ENCODE measurements around the gene UMODL1.

The UMODL1 gene

DNA sequence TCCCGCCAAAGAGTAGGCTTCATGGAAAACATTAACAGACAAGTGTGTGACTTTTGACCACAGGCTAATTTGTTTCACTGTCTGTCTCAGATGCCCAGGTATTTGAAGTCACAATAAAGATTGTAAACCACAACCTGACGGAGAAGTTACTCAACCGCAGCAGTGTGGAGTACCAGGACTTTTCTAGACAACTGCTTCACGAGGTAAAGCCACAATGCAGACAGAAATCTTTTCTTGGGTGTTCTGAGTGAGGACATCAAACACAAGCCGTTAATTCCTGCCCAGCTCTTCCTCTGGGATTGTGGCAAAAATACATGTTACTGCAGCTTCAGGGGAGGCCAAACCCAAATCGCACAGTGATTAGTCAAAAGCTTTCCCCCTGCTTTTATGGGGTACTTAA, 31.0 kb downstream of the UMODL1 start:
- no peak overlapping the region for H3K4me3 ChIP-seq (replicated peaks; ENCODE audit: low read depth, low read length)
- DNase-seq (ENCODE audit: extremely low read depth, low read depth), result no peak
- TF ChIP-seq, protein P1, sequence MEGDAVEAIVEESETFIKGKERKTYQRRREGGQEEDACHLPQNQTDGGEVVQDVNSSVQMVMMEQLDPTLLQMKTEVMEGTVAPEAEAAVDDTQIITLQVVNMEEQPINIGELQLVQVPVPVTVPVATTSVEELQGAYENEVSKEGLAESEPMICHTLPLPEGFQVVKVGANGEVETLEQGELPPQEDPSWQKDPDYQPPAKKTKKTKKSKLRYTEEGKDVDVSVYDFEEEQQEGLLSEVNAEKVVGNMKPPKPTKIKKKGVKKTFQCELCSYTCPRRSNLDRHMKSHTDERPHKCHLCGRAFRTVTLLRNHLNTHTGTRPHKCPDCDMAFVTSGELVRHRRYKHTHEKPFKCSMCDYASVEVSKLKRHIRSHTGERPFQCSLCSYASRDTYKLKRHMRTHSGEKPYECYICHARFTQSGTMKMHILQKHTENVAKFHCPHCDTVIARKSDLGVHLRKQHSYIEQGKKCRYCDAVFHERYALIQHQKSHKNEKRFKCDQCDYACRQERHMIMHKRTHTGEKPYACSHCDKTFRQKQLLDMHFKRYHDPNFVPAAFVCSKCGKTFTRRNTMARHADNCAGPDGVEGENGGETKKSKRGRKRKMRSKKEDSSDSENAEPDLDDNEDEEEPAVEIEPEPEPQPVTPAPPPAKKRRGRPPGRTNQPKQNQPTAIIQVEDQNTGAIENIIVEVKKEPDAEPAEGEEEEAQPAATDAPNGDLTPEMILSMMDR (IDR thresholded peaks at IDR 0.05; ENCODE audit: low read depth, low read length, missing control alignments), result no peak

DNA sequence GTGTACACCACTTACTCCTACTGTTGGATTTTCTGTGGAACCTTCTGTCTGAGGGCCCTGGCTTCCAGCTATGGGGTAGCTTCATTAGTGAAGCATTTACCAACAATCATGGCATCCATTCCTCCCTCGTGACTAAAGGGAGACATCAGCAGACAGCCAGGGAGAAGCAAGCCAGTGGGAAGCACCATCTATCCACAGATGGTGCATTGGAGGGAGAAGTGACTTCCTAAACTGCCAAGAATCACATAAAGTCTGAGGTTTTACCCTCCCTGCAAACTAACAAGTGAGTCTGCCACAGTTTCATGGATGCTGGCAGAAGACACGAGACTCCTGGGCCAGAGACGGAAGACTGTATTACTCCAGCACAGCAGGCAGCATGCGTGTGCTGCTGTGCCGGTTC, 31.4 kb downstream of the UMODL1 start:
- no peak for DNase-seq (ENCODE audit: extremely low read depth, low read depth)
- TF ChIP-seq, protein P1 (IDR thresholded peaks at IDR 0.05; ENCODE audit: low read depth, low read length, missing control alignments), result no peak
- H3K4me3 ChIP-seq (replicated peaks; ENCODE audit: low read depth, low read length), result no peak overlapping the region

DNA sequence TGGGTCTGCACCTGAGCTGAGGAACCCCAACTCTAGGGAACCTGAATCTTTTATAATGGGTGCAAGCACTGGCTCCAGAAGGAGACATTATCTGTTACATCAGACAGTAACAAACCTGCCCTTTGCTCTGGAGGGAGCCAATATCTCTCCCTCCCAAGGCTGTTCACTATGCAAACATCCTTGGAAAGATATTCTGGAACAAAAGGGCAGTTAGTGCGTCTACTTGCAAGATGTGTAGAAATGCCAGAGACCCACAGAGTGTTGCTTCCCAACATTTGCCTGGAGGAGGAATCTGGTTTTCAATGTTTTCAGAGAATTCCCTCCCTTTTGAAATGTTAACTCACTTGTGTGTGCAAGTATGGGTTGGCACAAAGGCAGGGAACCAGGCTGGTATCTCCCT, 31.9 kb downstream of the UMODL1 start:
- DNase-seq (ENCODE audit: extremely low read depth, low read depth), result no peak
- TF ChIP-seq, protein P1 (IDR thresholded peaks at IDR 0.05; ENCODE audit: low read depth, low read length, missing control alignments), result no peak
- H3K4me3 ChIP-seq (replicated peaks; ENCODE audit: low read depth, low read length), result no peak overlapping the region

DNA sequence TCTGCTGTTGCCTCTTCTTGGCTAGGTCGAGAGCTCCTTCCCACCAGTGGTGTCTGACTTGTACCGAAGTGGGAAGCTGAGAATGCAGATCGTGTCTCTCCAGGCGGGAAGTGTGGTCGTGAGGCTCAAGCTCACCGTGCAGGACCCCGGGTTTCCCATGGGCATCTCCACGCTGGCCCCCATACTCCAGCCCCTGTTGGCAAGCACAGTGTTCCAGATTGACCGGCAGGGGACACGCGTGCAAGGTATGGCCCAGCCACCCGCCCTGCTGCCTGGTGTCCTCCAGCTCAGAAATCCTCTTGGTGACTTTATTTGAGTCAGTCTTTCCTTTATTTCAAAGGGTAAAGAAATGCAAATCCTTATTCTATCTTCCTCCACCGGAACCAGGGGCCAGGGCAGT, 32.7 kb downstream of the UMODL1 start:
- DNase-seq (ENCODE audit: extremely low read depth, low read depth), result no peak
- no peak overlapping the region for H3K4me3 ChIP-seq (replicated peaks; ENCODE audit: low read depth, low read length)
- TF ChIP-seq, protein P1 (IDR thresholded peaks at IDR 0.05; ENCODE audit: low read depth, low read length, missing control alignments), result no peak

DNA sequence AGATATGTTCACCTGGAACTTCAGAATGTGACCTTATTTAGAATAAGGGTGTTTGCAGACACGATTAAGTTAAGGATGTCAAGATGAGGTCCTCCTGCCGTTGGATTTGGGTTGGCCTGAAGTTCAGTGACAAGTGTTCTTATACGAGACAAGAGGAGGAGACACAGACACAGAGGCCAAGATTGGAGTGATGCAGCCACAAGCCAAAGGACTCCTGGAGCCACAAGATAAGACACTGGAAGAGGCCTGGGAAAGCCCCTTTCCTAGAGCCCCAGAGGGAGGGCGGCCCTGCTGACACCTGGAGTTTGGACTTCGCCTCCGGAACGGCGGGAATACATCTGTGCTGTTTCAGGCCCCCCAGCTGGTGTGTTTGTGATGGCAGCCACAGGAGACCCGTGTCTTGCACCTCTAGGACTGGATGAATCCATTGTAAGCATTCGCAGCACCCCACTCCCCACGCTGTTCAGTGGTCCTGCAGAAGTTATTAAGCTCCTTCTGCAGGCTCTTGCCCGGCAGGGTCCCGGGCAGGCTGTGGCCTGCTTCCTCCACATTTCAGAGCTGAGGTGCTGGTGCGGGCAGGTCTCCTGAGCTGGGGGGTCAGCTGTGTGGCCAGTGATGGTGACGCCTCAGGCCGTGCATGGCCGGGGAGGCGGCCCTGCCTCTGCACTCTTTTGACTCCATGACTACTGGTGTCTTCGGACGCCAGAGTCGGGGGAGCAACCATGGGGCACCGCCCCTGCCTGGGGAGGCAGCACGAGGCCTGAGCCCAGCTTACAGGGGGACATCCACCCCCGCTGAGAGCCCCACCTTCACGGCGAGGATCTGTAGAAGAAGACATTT, 34.6 kb downstream of the UMODL1 start:
- DNase-seq (ENCODE audit: extremely low read depth, low read depth), result no peak
- H3K4me3 ChIP-seq (replicated peaks; ENCODE audit: low read depth, low read length), result no peak overlapping the region
- TF ChIP-seq, protein P1 (IDR thresholded peaks at IDR 0.05; ENCODE audit: low read depth, low read length, missing control alignments), result no peak

DNA sequence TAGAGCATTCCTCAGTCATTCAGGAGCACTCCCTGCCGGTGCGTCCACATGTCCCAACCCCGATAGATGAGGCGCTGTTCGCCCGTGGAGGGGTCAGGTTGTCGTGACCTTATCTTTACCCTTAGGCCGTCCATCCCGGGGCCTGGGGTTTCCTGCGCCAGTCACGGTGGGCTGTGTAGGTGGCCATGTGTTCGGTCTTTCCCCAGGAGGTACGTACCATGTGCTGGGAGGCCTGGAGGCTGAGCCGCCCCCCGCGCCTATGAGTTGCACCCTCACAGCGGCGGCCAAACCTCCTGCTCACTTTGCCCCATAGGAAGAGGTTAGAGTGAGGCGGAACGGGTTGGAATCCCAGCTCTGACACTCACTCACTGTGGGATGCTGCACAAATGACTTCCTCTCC, 35.3 kb downstream of the UMODL1 start:
- H3K4me3 ChIP-seq (replicated peaks; ENCODE audit: low read depth, low read length), result no peak overlapping the region
- no peak for DNase-seq (ENCODE audit: extremely low read depth, low read depth)
- TF ChIP-seq, protein P1 (IDR thresholded peaks at IDR 0.05; ENCODE audit: low read depth, low read length, missing control alignments), result no peak
